HepG2 (cell line): ENCODE measurements around the gene DEDD2. TPM values are rescaled to one million over a fixed set of nuclear protein-coding genes. Genes with fewer than 3 reads are reported as not detected.
A peak's percentile ranks its signal among the peaks of the same experiment; 100 is the strongest.

Experiments
- ARNT2 ChIP-seq: sonication (generic); formaldehyde crosslinking; IDR thresholded peaks from 2 replicates; pipeline ENCODE4 v1.8.0; 2022; ENCODE audit warnings: mild to moderate bottlenecking, low read depth, missing genetic modification reagents, moderate library complexity
- CBX5 ChIP-seq: sonication (generic); formaldehyde crosslinking; IDR thresholded peaks from 2 replicates; pipeline ENCODE4 v1.4.0; 2020; ENCODE audit warnings: missing genetic modification reagents, borderline replicate concordance
- CCAR2 ChIP-seq: fragments of 200-400 bp; formaldehyde crosslinking; optimal IDR thresholded peaks from 2 replicates; pipeline ENCODE3; 2018; ENCODE audit warnings: low read depth, mild to moderate bottlenecking, low read length, moderate library complexity
- CCDC6 ChIP-seq: sonication (generic); formaldehyde crosslinking; IDR thresholded peaks from 2 replicates; pipeline ENCODE4 v1.8.1; 2022; ENCODE audit warnings: mild to moderate bottlenecking, missing genetic modification reagents, moderate library complexity
- ELF1 ChIP-seq: sonication (generic); formaldehyde crosslinking; IDR thresholded peaks from 2 replicates; pipeline ENCODE4 v1.4.0; 2020; ENCODE audit warnings: missing genetic modification reagents
- ETV5 ChIP-seq: IDR thresholded peaks from 2 replicates; pipeline ENCODE4 v1.6.1; 2018; ENCODE audit warnings: missing biosample characterization, missing genetic modification reagents, inconsistent platforms, borderline replicate concordance
- GPN1 ChIP-seq: sonication (generic); formaldehyde crosslinking; IDR thresholded peaks from 2 replicates; pipeline ENCODE4 v1.5.1; 2020; ENCODE audit warnings: missing genetic modification reagents, borderline replicate concordance
- HNF4A ChIP-seq: sonication (generic); formaldehyde crosslinking; IDR thresholded peaks from 2 replicates; pipeline ENCODE4 v1.4.0; 2020; ENCODE audit warnings: missing genetic modification reagents
- HOXA3 ChIP-seq: sonication (generic); formaldehyde crosslinking; IDR thresholded peaks from 2 replicates; pipeline ENCODE4 v1.5.0; 2020; ENCODE audit warnings: missing genetic modification reagents
- HOXD1 ChIP-seq: sonication (generic); formaldehyde crosslinking; IDR thresholded peaks from 2 replicates; pipeline ENCODE4 v1.5.0; 2020; ENCODE audit warnings: missing genetic modification reagents
- MYC ChIP-seq: sonication (generic); formaldehyde crosslinking; IDR thresholded peaks from 2 replicates; pipeline ENCODE4 v1.9.0; 2021; ENCODE audit warnings: missing genetic modification reagents, borderline replicate concordance
- NR2F6 ChIP-seq, 2 experiments: IDR thresholded peaks; 2 replicates each; pipeline ENCODE4 v1.6.1; 2016; ENCODE audit warnings: antibody characterized with exemption in 1 of 2, mild to moderate bottlenecking in 1 of 2
- PHF5A ChIP-seq: IDR thresholded peaks from one replicate; pipeline ENCODE4 v1.6.1; 2018; ENCODE audit warnings: low read depth, missing genetic modification reagents; ENCODE audit not compliant: unreplicated experiment
- PPARG ChIP-seq: conservative IDR thresholded peaks from 2 replicates; pipeline ENCODE4 v1.6.1; 2016; ENCODE audit warnings: missing biosample characterization, missing genetic modification reagents
- SNRNP70 ChIP-seq: fragments of 200-400 bp; formaldehyde crosslinking; IDR thresholded peaks from 2 replicates; pipeline ENCODE4 v1.6.1; 2017; ENCODE audit warnings: mild to moderate bottlenecking, low read depth, low read length, moderate library complexity
- TBP ChIP-seq: sonication (generic); formaldehyde crosslinking; IDR thresholded peaks from 2 replicates; pipeline ENCODE4 v1.5.0; 2020; ENCODE audit warnings: missing genetic modification reagents
- ZEB1 ChIP-seq: IDR thresholded peaks from 2 replicates; pipeline ENCODE4 v1.6.1; 2012; ENCODE audit warnings: mild to moderate bottlenecking, low read depth, inconsistent platforms; ENCODE audit not compliant: insufficient replicate concordance
- ZFP62 ChIP-seq: sonication (generic); formaldehyde crosslinking; IDR thresholded peaks from 2 replicates; pipeline ENCODE4 v1.4.0; 2020; ENCODE audit warnings: missing genetic modification reagents
- ZNF3 ChIP-seq: IDR thresholded peaks from 2 replicates; pipeline ENCODE4 v1.7.0; 2017; ENCODE audit warnings: inconsistent platforms
- ZNF629 ChIP-seq: sonication (generic); formaldehyde crosslinking; conservative IDR thresholded peaks from 2 replicates; pipeline ENCODE4 v1.5.0; 2020; ENCODE audit warnings: missing genetic modification reagents
- polyA plus RNA-seq, 8 experiments: library from polyadenylated mRNA; depleted of rRNA in 3 of 8; stranded (reverse) in 7 of 8; unstranded in 1 of 8; fragments of >200 nt; fragmentation: Illumina TruSeq in 4 of 8; extraction: Trizol in 4 of 8; gene quantifications; 2 replicates each; pipeline versions ENCODE4 v1.2.1 to v1.2.3, GENCODE V29; 2011 to 2016; ENCODE audit warnings: low read depth in 4 of 8, missing spikeins in 1 of 8, mixed read lengths in 1 of 8; ENCODE audit not compliant: insufficient read depth in 1 of 8
- total RNA-seq, 5 experiments: library from RNA; depleted of rRNA; stranded (reverse); fragments of >200 nt; fragmentation: Illumina TruSeq; extraction: Trizol; gene quantifications; 2 replicates each; pipeline ENCODE4 v1.2.3, GENCODE V29; 2016; ENCODE audit warnings: low read depth in 1 of 5
- TF ChIP-seq, protein P1 (sequence below), 2 experiments: sonication (generic) in 1 of 2; formaldehyde crosslinking in 1 of 2; IDR thresholded peaks; 2 replicates each; pipeline versions ENCODE4 v1.5.1 to v1.6.1; 2011 to 2020; ENCODE audit warnings: borderline replicate concordance in 1 of 2, low read depth in 1 of 2, low read length in 1 of 2, mild to moderate bottlenecking in 1 of 2, missing genetic modification reagents in 1 of 2, moderate library complexity in 1 of 2
- TF ChIP-seq, protein P2 (sequence below): sonication (generic); formaldehyde crosslinking; IDR thresholded peaks from 2 replicates; pipeline ENCODE4 v1.4.0; 2020; ENCODE audit warnings: missing genetic modification reagents
- TF ChIP-seq, protein P3 (sequence below): sonication (generic); formaldehyde crosslinking; IDR thresholded peaks from 2 replicates; pipeline ENCODE4 v1.5.0; 2020; ENCODE audit warnings: mild to moderate bottlenecking, missing genetic modification reagents, moderate library complexity

Gene DEDD2
- total and polyA plus RNA-seq, 2 of the 13 experiments (the other 11 are each of a cell fraction or from before 2014, with no cell fraction given) = 19.2 to 24.7 TPM

DNA sequence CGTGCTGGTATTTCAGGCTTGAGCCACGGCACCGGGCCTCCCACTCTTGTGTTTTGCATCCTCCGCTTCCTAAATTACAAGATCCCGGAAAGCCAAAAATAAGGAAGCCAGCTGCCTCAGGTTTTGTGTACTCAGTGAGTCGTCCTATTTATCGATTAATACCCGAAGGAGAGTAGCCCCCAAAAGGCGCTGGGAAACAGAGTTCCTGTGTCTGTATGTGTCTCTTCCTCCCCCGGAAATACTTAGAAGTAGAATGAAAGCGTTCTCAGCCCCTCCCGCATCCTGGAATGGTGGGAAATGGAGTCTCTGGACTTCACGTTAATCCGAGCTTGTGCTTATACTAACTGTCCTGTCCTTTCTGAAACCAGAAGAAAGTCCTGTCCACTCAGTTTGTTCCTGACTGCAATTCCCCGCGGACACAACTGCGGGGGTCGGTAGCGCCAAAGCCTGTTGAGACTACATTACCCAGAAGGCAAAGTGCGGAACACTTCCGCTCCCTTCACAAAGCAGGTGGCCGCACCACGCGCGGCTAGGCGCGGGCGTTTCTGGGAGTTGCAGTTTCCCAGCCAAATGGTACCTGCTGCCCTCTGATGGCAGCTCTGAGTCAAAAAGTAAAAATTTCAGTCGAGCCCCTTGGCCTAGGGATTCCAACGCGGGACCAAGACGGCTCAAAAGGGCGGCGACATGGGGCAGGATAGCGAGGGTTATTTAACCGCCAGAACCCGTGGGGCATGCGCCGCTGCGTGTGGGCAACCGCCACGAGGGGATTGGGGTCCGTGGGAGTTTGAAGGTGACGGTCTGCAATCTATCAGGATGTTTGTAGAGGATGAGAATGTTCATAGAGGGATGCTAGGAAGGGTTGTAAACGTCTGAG, 27.1 kb upstream of the DEDD2 start (continued):
- TF ChIP-seq, protein P1, sequence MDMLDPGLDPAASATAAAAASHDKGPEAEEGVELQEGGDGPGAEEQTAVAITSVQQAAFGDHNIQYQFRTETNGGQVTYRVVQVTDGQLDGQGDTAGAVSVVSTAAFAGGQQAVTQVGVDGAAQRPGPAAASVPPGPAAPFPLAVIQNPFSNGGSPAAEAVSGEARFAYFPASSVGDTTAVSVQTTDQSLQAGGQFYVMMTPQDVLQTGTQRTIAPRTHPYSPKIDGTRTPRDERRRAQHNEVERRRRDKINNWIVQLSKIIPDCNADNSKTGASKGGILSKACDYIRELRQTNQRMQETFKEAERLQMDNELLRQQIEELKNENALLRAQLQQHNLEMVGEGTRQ (IDR thresholded peaks at IDR 0.05; ENCODE audit: low read depth, low read length) = peak; percentile 57
- TF ChIP-seq, protein P1 (CRISPR knock-in tag; IDR thresholded peaks at IDR 0.05; ENCODE audit: borderline replicate concordance) = peak; percentile 68; the same call in 1 of the 2 replicates
- peak; percentile 60 for TF ChIP-seq CCAR2
- no peak for TF ChIP-seq PPARG (CRISPR knock-in tag)
- TF ChIP-seq ARNT2 (CRISPR knock-in tag) = no peak
- no peak for TF ChIP-seq SNRNP70
- TF ChIP-seq MYC (CRISPR knock-in tag) = peak; percentile 87
- TF ChIP-seq ETV5 (CRISPR knock-in tag) = peak; percentile 81
- TF ChIP-seq, protein P2, sequence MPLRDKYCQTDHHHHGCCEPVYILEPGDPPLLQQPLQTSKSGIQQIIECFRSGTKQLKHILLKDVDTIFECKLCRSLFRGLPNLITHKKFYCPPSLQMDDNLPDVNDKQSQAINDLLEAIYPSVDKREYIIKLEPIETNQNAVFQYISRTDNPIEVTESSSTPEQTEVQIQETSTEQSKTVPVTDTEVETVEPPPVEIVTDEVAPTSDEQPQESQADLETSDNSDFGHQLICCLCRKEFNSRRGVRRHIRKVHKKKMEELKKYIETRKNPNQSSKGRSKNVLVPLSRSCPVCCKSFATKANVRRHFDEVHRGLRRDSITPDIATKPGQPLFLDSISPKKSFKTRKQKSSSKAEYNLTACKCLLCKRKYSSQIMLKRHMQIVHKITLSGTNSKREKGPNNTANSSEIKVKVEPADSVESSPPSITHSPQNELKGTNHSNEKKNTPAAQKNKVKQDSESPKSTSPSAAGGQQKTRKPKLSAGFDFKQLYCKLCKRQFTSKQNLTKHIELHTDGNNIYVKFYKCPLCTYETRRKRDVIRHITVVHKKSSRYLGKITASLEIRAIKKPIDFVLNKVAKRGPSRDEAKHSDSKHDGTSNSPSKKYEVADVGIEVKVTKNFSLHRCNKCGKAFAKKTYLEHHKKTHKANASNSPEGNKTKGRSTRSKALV (CRISPR knock-in tag) = 0 out of 2 replicates have a peak, but pooled peaks have one; percentile 33
- TF ChIP-seq CCDC6 (CRISPR knock-in tag) = peak; percentile 19; the same call in 1 of the 2 replicates
- 0 out of 2 replicates have a peak, but pooled peaks have one; percentile 10 for TF ChIP-seq HNF4A (CRISPR knock-in tag)
- TF ChIP-seq PHF5A (CRISPR knock-in tag) = no peak
- TF ChIP-seq ELF1 = peak; percentile 99
- TF ChIP-seq CBX5 (CRISPR knock-in tag) = peak; percentile 37; the same call in 1 of the 2 replicates
- TF ChIP-seq HOXD1 (CRISPR knock-in tag) = peak; percentile 31; the same call in 1 of the 2 replicates
- TF ChIP-seq ZNF629 (CRISPR knock-in tag) = no peak
- TF ChIP-seq TBP = peak; percentile 78; the same call in 1 of the 2 replicates
- TF ChIP-seq, protein P3, sequence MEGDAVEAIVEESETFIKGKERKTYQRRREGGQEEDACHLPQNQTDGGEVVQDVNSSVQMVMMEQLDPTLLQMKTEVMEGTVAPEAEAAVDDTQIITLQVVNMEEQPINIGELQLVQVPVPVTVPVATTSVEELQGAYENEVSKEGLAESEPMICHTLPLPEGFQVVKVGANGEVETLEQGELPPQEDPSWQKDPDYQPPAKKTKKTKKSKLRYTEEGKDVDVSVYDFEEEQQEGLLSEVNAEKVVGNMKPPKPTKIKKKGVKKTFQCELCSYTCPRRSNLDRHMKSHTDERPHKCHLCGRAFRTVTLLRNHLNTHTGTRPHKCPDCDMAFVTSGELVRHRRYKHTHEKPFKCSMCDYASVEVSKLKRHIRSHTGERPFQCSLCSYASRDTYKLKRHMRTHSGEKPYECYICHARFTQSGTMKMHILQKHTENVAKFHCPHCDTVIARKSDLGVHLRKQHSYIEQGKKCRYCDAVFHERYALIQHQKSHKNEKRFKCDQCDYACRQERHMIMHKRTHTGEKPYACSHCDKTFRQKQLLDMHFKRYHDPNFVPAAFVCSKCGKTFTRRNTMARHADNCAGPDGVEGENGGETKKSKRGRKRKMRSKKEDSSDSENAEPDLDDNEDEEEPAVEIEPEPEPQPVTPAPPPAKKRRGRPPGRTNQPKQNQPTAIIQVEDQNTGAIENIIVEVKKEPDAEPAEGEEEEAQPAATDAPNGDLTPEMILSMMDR (CRISPR knock-in tag) = peak; percentile 87
- TF ChIP-seq NR2F6 (IDR thresholded peaks at IDR 0.05) = no peak
- peak; percentile 39; the same call in 1 of the 2 replicates for TF ChIP-seq NR2F6 (CRISPR knock-in tag; IDR thresholded peaks at IDR 0.05)
- no peak for TF ChIP-seq GPN1 (CRISPR knock-in tag)
- peak; percentile 91; the same call in 1 of the 2 replicates for TF ChIP-seq ZFP62 (CRISPR knock-in tag)
- peak; percentile 38 for TF ChIP-seq ZEB1
- 0 out of 2 replicates have a peak, but pooled peaks have one; percentile 23 for TF ChIP-seq ZNF3 (CRISPR knock-in tag)
- peak; percentile 68; the same call in 1 of the 2 replicates for TF ChIP-seq HOXA3 (CRISPR knock-in tag)
